ENCODE data around the gene GNG7. TPM values are rescaled to one million over a fixed set of nuclear protein-coding genes. Genes with fewer than 3 reads are reported as not detected.

The GNG7 gene
- total RNA-seq, 1 experiment from 2014 or later, result 9.6 TPM

- TF ChIP-seq, protein P1, sequence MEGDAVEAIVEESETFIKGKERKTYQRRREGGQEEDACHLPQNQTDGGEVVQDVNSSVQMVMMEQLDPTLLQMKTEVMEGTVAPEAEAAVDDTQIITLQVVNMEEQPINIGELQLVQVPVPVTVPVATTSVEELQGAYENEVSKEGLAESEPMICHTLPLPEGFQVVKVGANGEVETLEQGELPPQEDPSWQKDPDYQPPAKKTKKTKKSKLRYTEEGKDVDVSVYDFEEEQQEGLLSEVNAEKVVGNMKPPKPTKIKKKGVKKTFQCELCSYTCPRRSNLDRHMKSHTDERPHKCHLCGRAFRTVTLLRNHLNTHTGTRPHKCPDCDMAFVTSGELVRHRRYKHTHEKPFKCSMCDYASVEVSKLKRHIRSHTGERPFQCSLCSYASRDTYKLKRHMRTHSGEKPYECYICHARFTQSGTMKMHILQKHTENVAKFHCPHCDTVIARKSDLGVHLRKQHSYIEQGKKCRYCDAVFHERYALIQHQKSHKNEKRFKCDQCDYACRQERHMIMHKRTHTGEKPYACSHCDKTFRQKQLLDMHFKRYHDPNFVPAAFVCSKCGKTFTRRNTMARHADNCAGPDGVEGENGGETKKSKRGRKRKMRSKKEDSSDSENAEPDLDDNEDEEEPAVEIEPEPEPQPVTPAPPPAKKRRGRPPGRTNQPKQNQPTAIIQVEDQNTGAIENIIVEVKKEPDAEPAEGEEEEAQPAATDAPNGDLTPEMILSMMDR (IDR thresholded peaks at IDR 0.05), result no peak
- TF ChIP-seq NR2C2 (CRISPR knock-in tag; IDR thresholded peaks at IDR 0.05) (peak; percentile 71; the same call in 1 of the 2 replicates), NFE2L1 (CRISPR knock-in tag; IDR thresholded peaks at IDR 0.05) (peak; percentile 96), NR1H2 (CRISPR knock-in tag; IDR thresholded peaks at IDR 0.05) (0 out of 2 replicates have a peak, but pooled peaks have one; percentile 62), ZNF138 (CRISPR knock-in tag; conservative IDR thresholded peaks at IDR 0.05) (peak; percentile 96), ZMAT4 (CRISPR knock-in tag; IDR thresholded peaks at IDR 0.05) (no peak), KAT7 (CRISPR knock-in tag; IDR thresholded peaks at IDR 0.05; ENCODE audit: borderline replicate concordance) (peak; percentile 87; the same call in 1 of the 2 replicates), ZNF219 (CRISPR knock-in tag; IDR thresholded peaks at IDR 0.05; ENCODE audit: borderline replicate concordance) (peak; percentile 97), ZBTB43 (CRISPR knock-in tag; IDR thresholded peaks at IDR 0.05) (peak; percentile 97), TEAD1 (CRISPR knock-in tag; IDR thresholded peaks at IDR 0.05) (peak; percentile 98), NFYB (CRISPR knock-in tag; conservative IDR thresholded peaks at IDR 0.05; ENCODE audit: low read depth) (peak; percentile 87), RORB (CRISPR knock-in tag; IDR thresholded peaks at IDR 0.05) (no peak), ZNF425 (CRISPR knock-in tag; conservative IDR thresholded peaks at IDR 0.05) (no peak), E2F4 (CRISPR knock-in tag; IDR thresholded peaks at IDR 0.05; ENCODE audit: borderline replicate concordance, low read depth) (peak; percentile 67; the same call in 1 of the 2 replicates), FOXP4 (CRISPR knock-in tag; IDR thresholded peaks at IDR 0.05) (peak; percentile 88), SP1 (CRISPR knock-in tag; conservative IDR thresholded peaks at IDR 0.05) (peak; percentile 97), OVOL2 (CRISPR knock-in tag; IDR thresholded peaks at IDR 0.05; ENCODE audit: borderline replicate concordance) (no peak), IRF2 (CRISPR knock-in tag; IDR thresholded peaks at IDR 0.05; ENCODE audit: borderline replicate concordance, low read depth) (0 out of 2 replicates have a peak, but pooled peaks have one; percentile 88), SMAD3 (CRISPR knock-in tag; IDR thresholded peaks at IDR 0.05; ENCODE audit: borderline replicate concordance) (peak; percentile 95), EMX1 (CRISPR knock-in tag; IDR thresholded peaks at IDR 0.05) (peak; percentile 93), IRF1 (CRISPR knock-in tag; IDR thresholded peaks at IDR 0.05) (peak; percentile 95), ETV6 (CRISPR knock-in tag; IDR thresholded peaks at IDR 0.05) (peak; percentile 99)
- TF ChIP-seq, protein P2, sequence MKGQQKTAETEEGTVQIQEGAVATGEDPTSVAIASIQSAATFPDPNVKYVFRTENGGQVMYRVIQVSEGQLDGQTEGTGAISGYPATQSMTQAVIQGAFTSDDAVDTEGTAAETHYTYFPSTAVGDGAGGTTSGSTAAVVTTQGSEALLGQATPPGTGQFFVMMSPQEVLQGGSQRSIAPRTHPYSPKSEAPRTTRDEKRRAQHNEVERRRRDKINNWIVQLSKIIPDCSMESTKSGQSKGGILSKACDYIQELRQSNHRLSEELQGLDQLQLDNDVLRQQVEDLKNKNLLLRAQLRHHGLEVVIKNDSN (CRISPR knock-in tag; IDR thresholded peaks at IDR 0.05), result peak; percentile 84
- TF ChIP-seq, protein P3, sequence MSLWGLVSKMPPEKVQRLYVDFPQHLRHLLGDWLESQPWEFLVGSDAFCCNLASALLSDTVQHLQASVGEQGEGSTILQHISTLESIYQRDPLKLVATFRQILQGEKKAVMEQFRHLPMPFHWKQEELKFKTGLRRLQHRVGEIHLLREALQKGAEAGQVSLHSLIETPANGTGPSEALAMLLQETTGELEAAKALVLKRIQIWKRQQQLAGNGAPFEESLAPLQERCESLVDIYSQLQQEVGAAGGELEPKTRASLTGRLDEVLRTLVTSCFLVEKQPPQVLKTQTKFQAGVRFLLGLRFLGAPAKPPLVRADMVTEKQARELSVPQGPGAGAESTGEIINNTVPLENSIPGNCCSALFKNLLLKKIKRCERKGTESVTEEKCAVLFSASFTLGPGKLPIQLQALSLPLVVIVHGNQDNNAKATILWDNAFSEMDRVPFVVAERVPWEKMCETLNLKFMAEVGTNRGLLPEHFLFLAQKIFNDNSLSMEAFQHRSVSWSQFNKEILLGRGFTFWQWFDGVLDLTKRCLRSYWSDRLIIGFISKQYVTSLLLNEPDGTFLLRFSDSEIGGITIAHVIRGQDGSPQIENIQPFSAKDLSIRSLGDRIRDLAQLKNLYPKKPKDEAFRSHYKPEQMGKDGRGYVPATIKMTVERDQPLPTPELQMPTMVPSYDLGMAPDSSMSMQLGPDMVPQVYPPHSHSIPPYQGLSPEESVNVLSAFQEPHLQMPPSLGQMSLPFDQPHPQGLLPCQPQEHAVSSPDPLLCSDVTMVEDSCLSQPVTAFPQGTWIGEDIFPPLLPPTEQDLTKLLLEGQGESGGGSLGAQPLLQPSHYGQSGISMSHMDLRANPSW (CRISPR knock-in tag; conservative IDR thresholded peaks at IDR 0.05; ENCODE audit: low read depth), result peak; percentile 97
These were observed 37.3 kb upstream of the GNG7 start, which contains the start of gene SLC39A3 (continued) for GRCh38 chr19:2739602-2740313.

Measured in WTC11 (cell line).